ENCODE results near the gene HK2.

The HK2 gene

DNA sequence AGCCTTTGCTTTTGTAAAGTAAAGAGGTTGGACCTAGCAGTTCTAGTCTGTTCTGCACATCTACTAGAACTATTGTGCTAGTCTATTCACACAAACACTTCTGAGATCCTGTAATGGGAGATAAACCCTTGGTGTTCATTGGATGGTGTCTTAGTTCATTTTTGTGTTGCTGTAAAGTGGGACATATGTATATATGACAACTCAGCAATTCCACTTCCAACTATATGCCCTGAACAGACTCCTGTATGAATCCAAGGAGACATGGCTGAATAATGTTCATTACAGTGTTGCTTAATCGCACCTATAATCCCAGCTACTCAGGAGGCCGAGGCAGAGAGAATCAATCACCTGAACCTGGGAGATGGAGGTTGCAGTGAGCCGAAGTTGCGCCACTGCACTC lies 23.3 kb downstream of the HK2 start:
- DNase-seq (ENCODE audit: low read depth in 1 of 2, low spot score in 1 of 2), result no peak

GRCh38 chr2:74857725-74858124 lies 23.8 kb downstream of the HK2 start:
- no peak for DNase-seq (ENCODE audit: low read depth in 1 of 2, low spot score in 1 of 2)

DNA sequence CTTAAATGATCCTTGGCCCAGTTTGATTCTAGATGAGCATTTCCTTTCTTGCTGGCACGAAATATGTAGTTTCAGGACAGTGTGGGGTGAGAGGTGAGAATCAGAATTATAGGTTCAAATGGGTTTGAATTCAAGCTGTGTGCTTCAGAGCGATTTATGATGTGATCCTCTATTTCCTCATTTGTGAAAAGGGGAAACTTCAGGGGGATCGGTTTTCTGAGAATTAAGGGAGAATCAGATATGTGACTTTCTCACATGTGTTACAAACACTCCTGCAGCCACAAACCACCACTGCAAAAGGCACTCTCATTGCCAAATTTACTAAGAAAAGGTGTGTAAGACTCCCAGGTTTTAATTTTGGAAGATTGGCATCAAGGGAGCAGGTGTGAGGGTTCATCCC lies 24.4 kb downstream of the HK2 start:
- no peak for DNase-seq (ENCODE audit: low read depth in 1 of 2, low spot score in 1 of 2)

DNA sequence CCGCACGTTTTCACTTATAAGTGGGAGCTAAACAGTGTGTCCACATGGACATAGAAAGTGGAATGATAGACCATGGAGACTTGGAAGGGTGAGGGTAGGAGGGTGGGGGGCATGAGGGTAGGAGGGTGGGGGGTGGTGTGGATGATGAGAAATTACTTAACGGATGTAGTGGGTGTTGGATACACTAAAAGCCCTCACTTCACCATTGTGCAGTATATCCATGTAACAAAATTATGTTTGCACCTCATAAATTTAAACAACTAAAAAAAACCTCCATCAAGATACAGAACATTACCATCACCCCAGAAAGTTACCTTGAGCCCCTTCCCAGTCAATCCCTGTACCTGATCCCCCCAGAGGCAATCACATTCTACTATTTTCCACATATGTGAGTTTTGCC lies 26.2 kb downstream of the HK2 start:
- no peak for DNase-seq (ENCODE audit: low read depth in 1 of 2, low spot score in 1 of 2)

DNA sequence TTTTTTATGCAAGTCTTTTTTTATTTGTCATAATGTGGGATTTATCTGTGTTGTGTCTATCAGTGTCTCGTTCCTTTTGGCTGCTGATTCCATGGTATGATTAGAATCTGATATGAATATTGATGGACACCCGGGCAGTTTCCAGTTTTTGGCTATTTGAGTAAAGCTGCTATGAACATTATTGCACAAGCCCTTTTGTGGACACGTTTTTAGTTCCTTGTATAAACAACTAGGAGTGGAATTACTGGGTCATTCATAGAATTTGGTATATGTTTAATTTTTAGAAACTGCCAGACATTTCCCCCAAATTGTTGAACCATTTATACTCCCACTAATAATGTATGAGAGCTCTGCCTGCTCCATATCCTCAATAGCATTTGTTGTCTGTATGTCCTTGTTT lies 26.6 kb downstream of the HK2 start:
- DNase-seq (ENCODE audit: low read depth in 1 of 2, low spot score in 1 of 2), result no peak

DNA sequence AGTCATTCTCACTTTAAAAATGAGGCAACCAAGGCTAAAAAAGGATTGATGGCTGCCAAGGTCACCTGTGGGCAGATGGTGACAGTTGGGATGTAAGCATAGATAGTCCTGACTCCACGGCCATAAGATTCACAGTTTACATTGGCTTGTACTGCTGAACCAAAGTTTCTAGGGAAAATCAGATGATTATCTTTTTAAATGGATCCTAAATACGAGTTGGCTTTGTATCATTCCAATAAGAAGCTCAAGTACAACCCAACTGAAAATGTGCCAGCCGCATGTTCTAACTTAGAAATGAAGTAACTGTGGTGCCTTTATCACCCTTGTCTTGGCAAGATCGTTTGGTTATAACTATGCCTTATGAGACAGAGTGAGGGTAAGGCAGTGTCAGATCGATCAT lies 27.6 kb downstream of the HK2 start:
- no peak for DNase-seq (ENCODE audit: low read depth in 1 of 2, low spot score in 1 of 2)

DNA sequence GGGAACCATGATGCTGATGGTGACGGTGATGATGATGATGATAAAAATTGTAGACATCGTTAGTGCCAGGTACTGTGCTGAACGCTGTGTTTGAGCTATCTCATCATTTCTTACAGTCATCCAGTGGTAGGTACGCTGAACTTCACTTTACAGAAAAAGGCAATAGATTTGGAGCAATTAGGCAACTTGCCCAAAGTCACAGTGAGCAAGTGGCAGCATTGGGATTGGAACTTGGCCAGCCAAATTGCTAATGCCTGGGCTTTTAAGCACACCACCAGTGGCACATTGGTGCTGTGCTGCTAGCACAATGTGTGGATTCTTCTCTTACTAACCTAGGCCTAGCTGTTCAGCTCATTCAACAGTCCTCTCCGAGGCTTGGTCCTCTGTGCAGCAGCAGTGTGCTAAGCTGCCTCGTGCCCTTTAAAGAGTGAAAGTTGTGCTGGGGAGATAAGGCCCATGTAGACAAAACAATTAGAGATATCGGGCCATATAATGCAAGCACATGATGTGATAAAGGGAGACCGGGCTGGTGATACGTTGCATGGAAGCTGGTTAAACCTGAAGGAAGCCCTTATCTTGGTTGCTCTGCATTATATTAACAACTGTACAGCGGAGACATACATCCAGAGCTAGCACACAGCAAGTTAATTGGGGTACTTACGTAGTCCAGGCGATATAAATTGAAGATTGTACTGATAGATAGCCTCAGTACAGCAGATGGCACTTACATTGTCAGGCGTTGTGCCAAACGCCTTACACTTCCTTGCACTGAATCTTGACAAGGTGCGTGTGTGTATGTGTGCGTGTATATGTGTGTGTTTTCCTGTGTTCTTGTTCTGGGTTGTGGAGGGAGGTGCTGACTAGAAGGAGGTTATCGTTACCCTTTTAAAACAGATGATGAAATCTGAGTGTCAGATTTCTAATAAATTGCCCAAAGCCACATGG lies 28.4 kb downstream of the HK2 start:
- DNase-seq (ENCODE audit: low read depth in 1 of 2, low spot score in 1 of 2), result no peak

DNA sequence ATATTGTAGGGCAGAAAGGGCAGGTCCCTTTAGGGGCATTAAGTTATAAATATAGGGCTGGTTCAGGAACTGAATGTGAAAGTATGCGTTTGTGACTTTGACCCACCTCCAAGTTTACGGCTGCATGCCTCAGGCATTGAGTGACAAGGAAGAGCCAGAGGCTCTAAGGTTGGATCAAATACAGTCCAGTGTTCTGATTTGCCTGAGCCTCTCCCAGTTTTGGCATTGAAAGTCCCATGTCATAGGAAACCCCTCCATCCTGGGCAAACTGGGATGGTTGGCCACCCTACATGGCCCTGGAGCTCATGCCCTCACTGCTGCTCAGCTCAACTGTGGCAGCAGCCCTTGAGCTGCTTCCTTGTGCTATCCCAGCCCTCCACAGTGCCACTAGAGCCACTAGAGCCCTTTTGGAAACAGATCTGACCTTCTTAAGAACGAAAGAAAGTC lies 29.9 kb downstream of the HK2 start:
- no peak for DNase-seq (ENCODE audit: low read depth in 1 of 2, low spot score in 1 of 2)

DNA sequence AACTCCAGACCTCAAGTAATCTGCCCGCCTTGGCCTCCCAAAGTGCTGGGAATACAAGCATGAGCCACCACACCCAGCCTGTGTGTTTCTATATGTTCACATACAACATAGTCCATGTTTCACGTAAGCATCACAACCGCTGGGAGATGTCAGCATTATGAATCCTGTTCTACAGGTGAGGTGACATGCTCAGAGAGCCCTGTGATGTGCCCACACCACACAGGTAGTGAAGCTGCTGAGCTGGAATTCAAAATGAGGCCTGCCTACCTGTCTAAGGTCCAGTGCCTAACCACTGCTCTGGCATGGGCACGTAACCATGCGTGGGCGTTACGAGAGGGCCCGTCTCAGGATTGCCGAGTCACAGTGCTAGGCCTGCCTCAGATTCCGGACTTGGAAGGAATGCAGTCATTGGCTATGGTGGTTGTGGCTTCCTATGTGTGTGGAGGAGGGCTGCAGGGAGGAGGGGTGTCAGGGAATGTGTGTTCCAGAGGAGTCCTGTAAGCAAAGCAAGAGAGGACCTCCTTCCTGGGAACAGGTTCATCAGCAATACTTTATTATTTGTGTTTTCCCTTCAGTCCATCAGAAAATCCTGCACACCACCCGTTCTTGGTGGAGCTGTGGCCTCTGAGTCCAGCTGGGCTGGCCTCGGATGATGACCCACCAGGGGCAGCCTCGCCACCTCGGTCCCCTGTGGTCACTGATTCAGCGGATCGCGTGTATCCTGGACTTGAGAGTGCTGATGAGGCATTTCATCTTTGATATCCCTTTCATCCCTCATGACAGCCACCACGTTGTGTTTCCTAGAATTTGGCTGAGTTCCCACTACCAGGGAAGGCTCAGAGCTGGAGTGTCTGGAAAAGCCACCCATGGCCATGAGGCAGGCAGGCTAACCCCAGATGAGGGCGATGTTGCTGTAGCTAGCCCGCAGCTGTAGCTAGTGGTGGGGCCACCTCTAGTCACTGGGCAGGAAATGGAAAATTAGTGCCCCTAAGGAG lies 31.1 kb downstream of the HK2 start:
- no peak for DNase-seq (ENCODE audit: low read depth in 1 of 2, low spot score in 1 of 2)

GRCh38 chr2:74865770-74866674 lies 32.1 kb downstream of the HK2 start:
- no peak for DNase-seq (ENCODE audit: low read depth in 1 of 2, low spot score in 1 of 2)

- no peak for DNase-seq (ENCODE audit: low read depth in 1 of 2, low spot score in 1 of 2)
Measured at GRCh38 chr2:74867841-74868658, 34.1 kb downstream of the HK2 start.

DNA sequence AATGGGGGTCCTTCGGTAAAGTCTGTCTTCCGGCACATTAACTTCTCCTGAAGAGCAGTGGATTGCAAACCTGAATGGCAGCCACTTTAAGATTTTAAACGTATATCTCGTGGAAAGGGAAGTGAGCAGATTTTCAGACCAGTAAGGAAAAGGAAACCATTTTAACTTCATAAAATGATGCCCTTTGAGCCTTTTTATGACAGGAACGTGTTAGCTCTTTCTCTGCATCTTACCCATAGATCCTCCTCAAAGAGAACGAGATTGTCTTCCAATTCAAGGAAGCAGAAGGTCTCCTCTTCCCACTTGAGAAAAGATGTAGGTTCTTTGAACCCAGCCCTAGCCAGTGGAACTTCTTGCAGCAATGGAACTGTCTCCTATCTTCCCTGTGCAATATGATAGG lies 35.6 kb downstream of the HK2 start:
- no peak for DNase-seq (ENCODE audit: low read depth in 1 of 2, low spot score in 1 of 2)

GRCh38 chr2:74870951-74871350 lies 37.0 kb downstream of the HK2 start:
- no peak for DNase-seq (ENCODE audit: low read depth in 1 of 2, low spot score in 1 of 2)

- no peak for DNase-seq (ENCODE audit: low read depth in 1 of 2, low spot score in 1 of 2)
Measured at GRCh38 chr2:74871414-74871813, 37.5 kb downstream of the HK2 start.

- no peak for DNase-seq (ENCODE audit: low read depth in 1 of 2, low spot score in 1 of 2)
Measured at GRCh38 chr2:74872389-74872836, 38.5 kb downstream of the HK2 start.

DNA sequence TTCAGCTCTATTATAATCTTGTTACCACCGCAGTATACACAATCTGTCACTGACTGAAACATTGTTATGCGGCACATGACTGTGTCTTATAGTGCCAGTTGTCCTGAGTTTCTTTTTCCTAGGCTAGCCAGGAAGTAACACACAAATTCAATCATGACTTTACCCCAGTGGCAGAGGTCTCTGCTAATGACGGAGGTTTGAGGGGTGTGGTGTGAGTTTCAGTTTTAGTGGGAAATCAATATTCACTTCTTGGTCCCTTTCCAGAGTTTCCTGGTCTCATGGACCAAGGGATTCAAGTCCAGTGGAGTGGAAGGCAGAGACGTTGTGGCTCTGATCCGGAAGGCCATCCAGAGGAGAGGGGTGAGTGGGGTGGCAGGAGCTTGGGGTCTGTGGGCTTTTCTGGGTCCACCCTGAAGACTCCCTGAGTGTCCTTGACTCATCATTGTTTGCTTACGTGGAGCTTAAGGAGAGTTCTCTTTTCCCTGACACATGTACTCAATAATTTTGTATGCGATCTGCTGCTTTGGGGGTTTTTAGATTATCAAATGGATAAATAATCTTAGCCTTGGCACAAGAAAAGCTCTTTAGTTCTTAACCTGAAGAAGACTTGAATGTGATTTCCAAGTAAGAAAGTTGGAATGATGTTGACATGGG lies 39.2 kb downstream of the HK2 start:
- DNase-seq (ENCODE audit: low read depth in 1 of 2, low spot score in 1 of 2), result no peak

GRCh38 chr2:74873678-74874640 lies 40.0 kb downstream of the HK2 start:
- DNase-seq (ENCODE audit: low read depth in 1 of 2, low spot score in 1 of 2), result no peak

All from activated CD4-positive, alpha-beta T cell treated with anti-CD3 and anti-CD28 coated beads, Interleukin-2, amount 50 U/mL, for 24 hours (primary cell).